K562 (cell line): ENCODE data around the gene HSD17B8.

Experiments
- CEBPG ChIP-seq, 3 experiments: fragments of 200-800 bp in 1 of 3; sonication (Bioruptor generic) in 1 of 3; sonication (generic) in 1 of 3; formaldehyde crosslinking in 1 of 3; IDR thresholded peaks in 2 of 3; conservative IDR thresholded peaks in 1 of 3; 2 replicates each; pipeline versions ENCODE4 v1.6.1 to v1.8.0; 2016 to 2022; ENCODE audit warnings: missing compliant biosample characterization in 2 of 3, missing genetic modification characterization in 2 of 3, mild to moderate bottlenecking in 1 of 3, missing genetic modification reagents in 1 of 3
- EZH2 ChIP-seq: IDR thresholded peaks from 2 replicates; pipeline ENCODE4 v1.6.1; 2012; ENCODE audit warnings: low read depth, mild to moderate bottlenecking, inconsistent platforms, low read length, borderline replicate concordance
- KDM1A ChIP-seq, 2 experiments: fragments of 450-650 bp; IDR thresholded peaks; 2 replicates each; pipeline ENCODE4 v1.6.1; 2016; ENCODE audit warnings: mild to moderate bottlenecking in 2 of 2
- NFRKB ChIP-seq: fragments of 450-650 bp; IDR thresholded peaks from 2 replicates; pipeline ENCODE4 v1.6.1; 2016; ENCODE audit warnings: low read depth
- RAD21 ChIP-seq, 2 experiments: fragments of 250-450 bp in 1 of 2; fragments of 450-650 bp in 1 of 2; sonication (Bioruptor Pico) in 1 of 2; formaldehyde crosslinking in 1 of 2; IDR thresholded peaks in 1 of 2; conservative IDR thresholded peaks in 1 of 2; 2 replicates each; pipeline versions ENCODE4 v1.4.0 to v1.8.0; 2020 to 2022; ENCODE audit warnings: mild to moderate bottlenecking in 2 of 2, moderate library complexity in 1 of 2
- RNF2 ChIP-seq: sonication (generic); IDR thresholded peaks from 2 replicates; pipeline ENCODE4 v1.6.1; 2016
- TF ChIP-seq, protein P1 (sequence below), 3 experiments: IDR thresholded peaks in 2 of 3; conservative IDR thresholded peaks in 1 of 3; 2 replicates each; pipeline ENCODE4 v1.5.1; 2011 to 2012; ENCODE audit warnings: low read length in 3 of 3, mild to moderate bottlenecking in 3 of 3, control low read depth in 2 of 3, improper control_type of control experiment in 1 of 3, inconsistent platforms in 1 of 3, low read depth in 1 of 3, mixed read lengths in 1 of 3, moderate library complexity in 1 of 3; ENCODE audit not compliant: insufficient read depth in 2 of 3
- TF ChIP-seq, protein P2 (sequence below), 2 experiments: fragments of 450-650 bp in 1 of 2; sonication (generic) in 1 of 2; formaldehyde crosslinking in 1 of 2; IDR thresholded peaks in 1 of 2; conservative IDR thresholded peaks in 1 of 2; 2 replicates each; pipeline versions ENCODE4 v1.6.1 to v1.8.1; 2016 to 2023; ENCODE audit warnings: mild to moderate bottlenecking in 2 of 2, moderate library complexity in 2 of 2, inconsistent platforms in 1 of 2, missing genetic modification reagents in 1 of 2

DNA sequence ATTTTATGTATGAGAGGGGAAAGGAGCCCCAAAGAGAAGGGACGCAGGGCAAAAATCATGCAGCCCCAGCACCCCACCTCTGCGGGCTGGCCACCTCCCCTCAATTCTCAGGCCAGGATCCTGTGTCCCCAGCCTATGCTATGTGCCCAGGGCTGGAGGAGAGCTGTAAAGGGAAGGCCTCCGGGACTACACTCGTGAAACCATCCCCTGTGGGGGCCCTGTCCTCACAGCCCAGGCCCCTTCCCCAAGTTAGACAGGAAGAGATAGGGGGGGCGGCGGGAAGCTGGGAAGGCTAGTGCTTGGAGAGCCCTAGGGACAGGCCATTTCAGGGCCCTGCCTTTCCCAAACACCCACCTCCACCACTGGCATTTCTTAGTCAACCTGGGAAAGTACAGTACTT, 10.8 kb upstream of the HSD17B8 start:
- TF ChIP-seq RNF2 (no peak), CEBPG (CRISPR knock-in tag; IDR thresholded peaks at IDR 0.05) (no peak), CEBPG (tag; conservative IDR thresholded peaks at IDR 0.05 in 1 of 2, IDR thresholded peaks at IDR 0.05 in 1 of 2) (no peak), KDM1A (IDR thresholded peaks at IDR 0.05) (no peak), EZH2 (no peak), RAD21 (CRISPR knock-in tag; conservative IDR thresholded peaks at IDR 0.05 in 1 of 2, IDR thresholded peaks at IDR 0.05 in 1 of 2) (no peak), NFRKB (no peak)
- TF ChIP-seq, protein P1, sequence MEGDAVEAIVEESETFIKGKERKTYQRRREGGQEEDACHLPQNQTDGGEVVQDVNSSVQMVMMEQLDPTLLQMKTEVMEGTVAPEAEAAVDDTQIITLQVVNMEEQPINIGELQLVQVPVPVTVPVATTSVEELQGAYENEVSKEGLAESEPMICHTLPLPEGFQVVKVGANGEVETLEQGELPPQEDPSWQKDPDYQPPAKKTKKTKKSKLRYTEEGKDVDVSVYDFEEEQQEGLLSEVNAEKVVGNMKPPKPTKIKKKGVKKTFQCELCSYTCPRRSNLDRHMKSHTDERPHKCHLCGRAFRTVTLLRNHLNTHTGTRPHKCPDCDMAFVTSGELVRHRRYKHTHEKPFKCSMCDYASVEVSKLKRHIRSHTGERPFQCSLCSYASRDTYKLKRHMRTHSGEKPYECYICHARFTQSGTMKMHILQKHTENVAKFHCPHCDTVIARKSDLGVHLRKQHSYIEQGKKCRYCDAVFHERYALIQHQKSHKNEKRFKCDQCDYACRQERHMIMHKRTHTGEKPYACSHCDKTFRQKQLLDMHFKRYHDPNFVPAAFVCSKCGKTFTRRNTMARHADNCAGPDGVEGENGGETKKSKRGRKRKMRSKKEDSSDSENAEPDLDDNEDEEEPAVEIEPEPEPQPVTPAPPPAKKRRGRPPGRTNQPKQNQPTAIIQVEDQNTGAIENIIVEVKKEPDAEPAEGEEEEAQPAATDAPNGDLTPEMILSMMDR (IDR thresholded peaks at IDR 0.05 in 2 of 3, conservative IDR thresholded peaks at IDR 0.05 in 1 of 3; ENCODE audit: insufficient read depth in 2 of 3, low read depth in 1 of 3, low read length in 3 of 3), result no peak
- TF ChIP-seq, protein P2, sequence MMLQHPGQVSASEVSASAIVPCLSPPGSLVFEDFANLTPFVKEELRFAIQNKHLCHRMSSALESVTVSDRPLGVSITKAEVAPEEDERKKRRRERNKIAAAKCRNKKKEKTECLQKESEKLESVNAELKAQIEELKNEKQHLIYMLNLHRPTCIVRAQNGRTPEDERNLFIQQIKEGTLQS (IDR thresholded peaks at IDR 0.05), result no peak
- TF ChIP-seq, protein P2 (CRISPR knock-in tag; conservative IDR thresholded peaks at IDR 0.05), result no peak
